ENCODE data around the gene L1CAM. TPM values are rescaled to one million over a fixed set of nuclear protein-coding genes. Genes with fewer than 3 reads are reported as not detected.

Gene L1CAM
- total and polyA plus RNA-seq, 12 donors, result 1.1 to 5.6 (median 2.7) TPM

GRCh38 chrX:153882557-153882956 is 3.4 kb downstream of the L1CAM start:
- H3K4me1 ChIP-seq, result peaks cover 0 to 6% (median 0%) of the 10 kb centered on the region in 9 donors
- H3K9me3 ChIP-seq, result no peaks in the 10 kb centered on the region
- DNase-seq, result no peak
- peaks cover 0 to 97% (median 51%) of the 10 kb centered on the region in 7 donors for H3K27me3 ChIP-seq
- H3K4me3 ChIP-seq, result no peak overlapping the region
- TF ChIP-seq CTCF (IDR thresholded peaks at IDR 0.05), result no peak
- no peaks in the 10 kb centered on the region for H3K36me3 ChIP-seq
- 38 to 39% methylated on average over 4 to 7 of the region's 7 CpGs for WGBS, 2 donors
- intact Hi-C loops (cut with DNase I), result no loop called here
- ATAC-seq, result no peak
- H3K27ac ChIP-seq, result no peak overlapping the region

- WGBS, 2 donors, result 36 to 37% methylated on average over 5 to 8 of the region's 8 CpGs
- Histone ChIP-seq H3K27me3 (peaks cover 0 to 97% (median 51%) of the 10 kb centered on the region in 7 donors), H3K9me3 (no peaks in the 10 kb centered on the region), H3K36me3 (no peaks in the 10 kb centered on the region), H3K4me3 (no peak overlapping the region), H3K27ac (no peak overlapping the region), H3K4me1 (peaks cover 0 to 6% (median 0%) of the 10 kb centered on the region in 9 donors)
- ATAC-seq, result peak in 3 of 8 donors; percentile 4 to 46 (median 31)
- no peak for TF ChIP-seq CTCF (IDR thresholded peaks at IDR 0.05)
- no peak for DNase-seq
- intact Hi-C loops (cut with DNase I), result no loop called here
Measured at GRCh38 chrX:153882086-153882498, 3.9 kb downstream of the L1CAM start.

GRCh38 chrX:153881281-153881680 is 4.7 kb downstream of the L1CAM start:
- WGBS, 2 donors, result 76 to 78% methylated on average over 6 to 7 of the region's 7 CpGs
- Histone ChIP-seq H3K36me3 (no peaks in the 10 kb centered on the region), H3K27ac (no peak overlapping the region), H3K4me1 (peaks cover 0 to 6% (median 0%) of the 10 kb centered on the region in 9 donors), H3K4me3 (no peak overlapping the region), H3K27me3 (peaks cover 0 to 97% (median 47%) of the 10 kb centered on the region in 7 donors), H3K9me3 (no peaks in the 10 kb centered on the region)
- DNase-seq (no peak), ATAC-seq (no peak)
- no peak for TF ChIP-seq CTCF (IDR thresholded peaks at IDR 0.05)
- intact Hi-C loops (cut with DNase I), result no loop called here

- TF ChIP-seq CTCF (IDR thresholded peaks at IDR 0.05), result no peak
Measured at GRCh38 chrX:153880440-153880815, 5.5 kb downstream of the L1CAM start.

More at GRCh38 chrX:153880440-153880815, 5.5 kb downstream of the L1CAM start:
- Histone ChIP-seq H3K9me3 (no peaks in the 10 kb centered on the region), H3K4me3 (no peak overlapping the region), H3K4me1 (peaks cover 0 to 4% (median 0%) of the 10 kb centered on the region in 9 donors), H3K27me3 (peaks cover 0 to 100% (median 44%) of the 10 kb centered on the region in 7 donors), H3K36me3 (no peaks in the 10 kb centered on the region), H3K27ac (no peak overlapping the region)
- DNase-seq (no peak), ATAC-seq (no peak)
- 12 to 26% methylated on average over 5 to 6 of the region's 6 CpGs for WGBS, 2 donors
- intact Hi-C loops (cut with DNase I), result no loop called here

Data from heart right ventricle (tissue), 16 donors.